Thoracic aorta (tissue), 2 donors: ENCODE results near the gene LSM14B. TPM values are rescaled to one million over a fixed set of nuclear protein-coding genes. Genes with fewer than 3 reads are reported as not detected.

Source experiments
- ATAC-seq: fragments of 150-250 bp; one replicate; pipeline ENCODE4 v1.8.0; 2017; ENCODE audit warnings: low read depth; ENCODE audit not compliant: insufficient number of reproducible peaks, low FRiP score
- DNase-seq: peaks from one replicate; pipeline ENCODE4 v3.0.0-alpha.2; 2020; ENCODE audit warnings: low spot score
- H3K27ac ChIP-seq, 2 donors: fragments of 200-600 bp; sonication (generic); 1 replicate in 1 of 2; 2 replicates in 1 of 2; pipeline ENCODE4 v1.5.1; 2016; ENCODE audit warnings: mild to moderate bottlenecking in 2 of 2, moderate library complexity in 2 of 2
- H3K27me3 ChIP-seq: fragments of 200-600 bp; sonication (generic); replicated peaks from 2 replicates; pipeline ENCODE4 v1.6.0; 2016; ENCODE audit warnings: mild to moderate bottlenecking; ENCODE audit not compliant: insufficient read depth
- H3K36me3 ChIP-seq: fragments of 200-600 bp; sonication (generic); one replicate; pipeline ENCODE4 v1.5.1; 2016
- H3K4me1 ChIP-seq, 2 donors: fragments of 200-600 bp; sonication (generic); 1 replicate in 1 of 2; 2 replicates in 1 of 2; pipeline versions ENCODE4 v1.5.1 to v1.6.0; 2016; ENCODE audit warnings: low read depth in 2 of 2, mild to moderate bottlenecking in 1 of 2; ENCODE audit not compliant: control insufficient read depth in 1 of 2
- H3K4me3 ChIP-seq: fragments of 200-600 bp; sonication (generic); 2 replicates; pipeline ENCODE4 v1.5.1; 2016; ENCODE audit warnings: mild to moderate bottlenecking
- H3K9me3 ChIP-seq: fragments of 200-600 bp; sonication (generic); 2 replicates; pipeline ENCODE4 v1.5.1; 2016
- CTCF ChIP-seq: fragments of 200-600 bp; sonication (generic); IDR thresholded peaks from one replicate; pipeline ENCODE4 v1.5.1; 2019; ENCODE audit warnings: antibody characterized with exemption
- total RNA-seq, 2 donors: library from RNA; depleted of rRNA; stranded (reverse); fragments of >200 nt; gene quantifications; one replicate each; pipeline versions ENCODE4 v1.1.0 to v1.2.3, GENCODE V29; 2016

The LSM14B gene
- total RNA-seq, 2 donors from 2014 or later, result 11.4 to 38.7 TPM

GRCh38 chr20:62119591-62120364, 2.5 kb upstream of the LSM14B start:
- Histone ChIP-seq H3K4me1 (peaks cover 24 to 34% of the 10 kb centered on the region in 2 donors), H3K4me3 (no peak overlapping the region), H3K36me3 (no peaks in the 10 kb centered on the region), H3K27me3 (no peaks in the 10 kb centered on the region), H3K9me3 (no peaks in the 10 kb centered on the region), H3K27ac (peak overlapping the region; percentile 53 to 98)
- no peak for DNase-seq
- TF ChIP-seq CTCF, result no peak
- no peak for ATAC-seq

- H3K27ac ChIP-seq, result peak overlapping the region; percentile 53 to 98
- no peak for ATAC-seq
Measured at GRCh38 chr20:62120365-62120762, 1.9 kb upstream of the LSM14B start.

GRCh38 chr20:62120990-62121775, 1.1 kb upstream of the LSM14B start:
- TF ChIP-seq CTCF, result no peak
- no peaks in the 10 kb centered on the region for H3K27me3 ChIP-seq
- peak overlapping the region; percentile 89 for H3K4me3 ChIP-seq
- peak overlapping the region; percentile 98 to 99 for H3K27ac ChIP-seq
- ATAC-seq (peak; percentile 9), DNase-seq (no peak)
- H3K36me3 ChIP-seq, result peaks cover 12% of the 10 kb centered on the region
- peaks cover 24 to 34% of the 10 kb centered on the region in 2 donors for H3K4me1 ChIP-seq
- no peaks in the 10 kb centered on the region for H3K9me3 ChIP-seq

More at GRCh38 chr20:62120365-62120762, 1.9 kb upstream of the LSM14B start:
- Histone ChIP-seq H3K4me1 (peaks cover 24 to 34% of the 10 kb centered on the region in 2 donors), H3K27me3 (no peaks in the 10 kb centered on the region), H3K36me3 (peaks cover 4% of the 10 kb centered on the region), H3K9me3 (no peaks in the 10 kb centered on the region), H3K4me3 (no peak overlapping the region)
- no peak for TF ChIP-seq CTCF
- no peak for DNase-seq

- H3K36me3 ChIP-seq, result peaks cover 29% of the 10 kb centered on the region
- no peak for ATAC-seq
- peak overlapping the region; percentile 89 for H3K4me3 ChIP-seq
- H3K4me1 ChIP-seq, result peaks cover 24 to 34% of the 10 kb centered on the region in 2 donors
- no peak for DNase-seq
- no peaks in the 10 kb centered on the region for H3K27me3 ChIP-seq
- no peak for TF ChIP-seq CTCF
- no peaks in the 10 kb centered on the region for H3K9me3 ChIP-seq
- H3K27ac ChIP-seq, result peak overlapping the region; percentile 61 to 70
Measured at GRCh38 chr20:62122654-62123449, 577 bp downstream of the LSM14B start.
